Measurements from ENCODE around the gene ADCY7.
"Not testable (repeated sequence)": the region's sequence is repeated elsewhere in the genome, so short reads cannot be mapped to it uniquely, and the experiment has no call there.

ADCY7 gene

DNA sequence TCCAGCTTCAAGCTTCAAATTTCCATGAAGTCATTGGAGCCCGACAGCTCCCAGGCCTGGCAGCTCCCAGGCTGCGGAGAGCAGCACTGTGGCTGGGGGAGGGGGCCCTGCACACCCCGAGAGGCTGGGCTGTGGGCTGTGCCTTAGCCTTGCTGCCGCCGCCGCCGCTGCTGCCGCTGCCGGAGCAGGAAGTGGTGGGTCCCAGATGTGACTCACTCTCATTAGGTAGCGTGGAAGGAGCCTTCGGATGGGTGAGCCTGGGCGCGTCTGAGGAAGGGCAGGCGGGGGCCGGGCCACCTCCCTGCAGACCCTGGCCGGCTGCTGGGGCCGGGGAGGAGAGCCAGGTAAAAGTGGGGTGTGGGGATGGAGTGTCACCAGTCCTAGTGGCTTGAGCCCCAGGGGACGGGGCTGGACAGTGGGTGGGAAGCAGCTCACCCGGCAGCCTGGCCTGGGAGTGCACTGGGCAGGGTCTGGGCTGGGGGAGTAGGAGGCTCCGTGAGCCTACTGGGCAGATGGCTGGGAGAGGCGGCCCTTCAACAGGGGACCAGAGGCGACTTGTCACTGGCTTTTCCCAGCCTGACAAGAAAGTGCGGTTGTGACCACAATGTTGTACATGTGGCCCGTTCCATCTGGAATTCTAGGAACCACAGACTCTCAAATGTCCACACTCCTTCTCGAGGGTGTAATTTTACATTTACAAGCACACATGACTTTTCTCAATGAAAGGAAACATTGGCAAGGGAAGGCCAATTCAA lies at the start of gene ADCY7:
TSS of gene ADCY7 (plus strand) at position 215 of the 755 bp plus-strand sequence. CDS start 21,629 bp downstream, outside the sequence.
- DNase-seq (ENCODE audit: low read depth, low spot score) = peak; percentile 93

DNA sequence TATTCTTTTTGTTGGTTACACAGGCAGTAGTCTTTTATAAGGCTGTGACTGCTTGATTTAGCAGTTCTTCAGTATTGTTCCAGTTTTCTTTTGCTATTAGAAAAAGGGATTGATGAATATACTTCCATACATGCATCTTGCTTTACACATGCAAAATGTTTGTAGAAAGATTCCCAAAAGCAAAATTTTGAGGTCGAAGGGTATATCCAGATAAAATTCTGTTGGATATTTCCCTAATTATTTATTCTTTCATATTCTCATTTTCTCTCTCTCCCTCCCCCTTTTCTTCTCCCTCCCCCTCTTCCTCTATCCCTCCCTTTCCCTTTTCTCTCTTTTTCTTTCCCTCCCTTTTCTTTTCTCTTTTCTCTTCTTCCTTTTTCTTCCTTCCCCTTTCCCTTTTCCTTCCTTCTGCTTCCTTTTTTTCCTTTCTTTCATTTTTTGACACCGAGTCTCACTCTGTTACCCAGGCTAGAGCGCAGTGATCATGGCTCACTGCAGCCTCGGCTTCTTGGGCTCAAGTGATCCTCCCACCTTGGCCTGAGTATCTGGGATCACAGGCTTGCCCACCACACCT lies 46.9 kb upstream of the ADCY7 start:
- no peak for DNase-seq (ENCODE audit: low read depth, low spot score)

DNA sequence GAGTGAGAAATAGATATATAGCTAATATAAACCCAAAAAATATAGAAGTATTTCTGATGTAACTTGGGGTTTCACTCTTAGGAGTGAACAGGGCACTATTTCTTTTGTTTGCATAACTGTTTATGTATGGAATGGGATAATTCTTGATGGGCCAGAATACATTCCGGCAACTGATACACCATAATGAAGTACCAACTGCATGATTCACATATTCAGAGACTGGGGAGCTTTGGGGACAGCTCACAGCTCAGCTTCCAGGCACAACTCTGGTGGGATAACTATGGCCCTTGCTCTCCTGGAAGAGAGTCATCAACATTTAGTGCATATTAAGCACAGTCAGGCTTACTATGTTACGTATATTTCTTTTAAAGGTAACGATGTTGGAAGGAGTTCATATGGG lies 42.1 kb upstream of the ADCY7 start:
- DNase-seq (ENCODE audit: low read depth, low spot score) = no peak

DNA sequence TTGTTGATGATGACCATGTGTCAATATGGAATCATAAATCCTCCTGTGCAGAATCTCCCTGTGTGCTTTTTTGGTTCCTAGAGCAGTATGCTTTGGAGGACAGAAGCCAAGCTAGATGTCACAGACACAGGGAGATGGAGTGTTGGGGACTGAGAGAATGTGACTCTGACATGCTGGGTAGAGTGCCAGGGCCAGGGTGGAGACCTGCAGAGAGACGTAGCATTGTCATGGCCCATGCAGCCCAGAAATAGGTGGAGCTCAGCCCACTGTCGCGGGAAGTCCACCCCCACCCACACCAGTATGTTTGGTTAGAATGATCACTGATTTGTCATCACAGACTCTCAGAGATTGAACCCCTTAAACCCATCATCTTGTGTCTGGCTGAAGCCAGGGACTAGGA lies 39.2 kb upstream of the ADCY7 start:
- no peak for DNase-seq (ENCODE audit: low read depth, low spot score)

DNA sequence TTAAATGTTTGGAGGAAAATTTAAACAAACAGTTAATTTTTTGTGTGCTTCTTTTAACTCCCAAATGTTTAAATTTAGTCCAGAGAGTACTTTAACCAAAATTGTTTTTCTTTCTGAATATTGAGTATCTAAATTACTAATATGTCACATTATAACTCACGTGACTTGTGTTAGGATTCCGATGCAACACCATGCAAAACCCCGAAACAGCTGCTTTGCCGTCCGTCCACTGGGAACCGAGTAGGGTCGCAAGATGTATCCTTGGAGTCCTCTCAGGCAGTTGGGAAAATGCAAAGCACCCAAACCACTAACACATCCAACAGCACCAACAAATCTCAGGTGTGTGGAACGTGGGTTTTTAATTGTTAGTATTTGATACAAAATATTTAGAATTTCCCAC lies 38.7 kb upstream of the ADCY7 start:
- DNase-seq (ENCODE audit: low read depth, low spot score) = no peak

DNA sequence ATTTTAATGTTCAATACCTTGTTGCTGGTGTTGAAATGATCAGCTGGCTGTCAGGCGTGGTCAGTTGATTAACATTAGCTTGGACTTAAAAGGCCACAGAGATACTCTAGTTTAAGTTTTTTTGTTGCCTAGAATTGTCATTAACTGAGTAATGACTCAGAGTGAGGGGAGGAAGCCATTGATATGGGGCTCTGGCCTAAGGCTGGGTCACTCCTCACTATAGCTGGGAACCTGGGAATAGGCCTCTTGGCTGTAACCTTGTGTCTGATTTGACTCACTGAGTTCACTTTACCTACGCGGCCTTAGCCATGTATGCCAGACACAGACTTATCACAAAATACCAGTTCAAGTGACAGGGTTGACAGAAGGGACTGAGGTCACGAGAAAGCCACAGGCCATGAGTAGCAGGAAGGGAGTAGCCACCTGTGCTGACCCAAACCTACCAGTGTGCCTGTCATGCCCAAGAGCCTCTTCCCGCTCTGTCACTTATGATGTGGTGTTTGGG lies 37.9 kb upstream of the ADCY7 start:
- no peak for DNase-seq (ENCODE audit: low read depth, low spot score)

DNA sequence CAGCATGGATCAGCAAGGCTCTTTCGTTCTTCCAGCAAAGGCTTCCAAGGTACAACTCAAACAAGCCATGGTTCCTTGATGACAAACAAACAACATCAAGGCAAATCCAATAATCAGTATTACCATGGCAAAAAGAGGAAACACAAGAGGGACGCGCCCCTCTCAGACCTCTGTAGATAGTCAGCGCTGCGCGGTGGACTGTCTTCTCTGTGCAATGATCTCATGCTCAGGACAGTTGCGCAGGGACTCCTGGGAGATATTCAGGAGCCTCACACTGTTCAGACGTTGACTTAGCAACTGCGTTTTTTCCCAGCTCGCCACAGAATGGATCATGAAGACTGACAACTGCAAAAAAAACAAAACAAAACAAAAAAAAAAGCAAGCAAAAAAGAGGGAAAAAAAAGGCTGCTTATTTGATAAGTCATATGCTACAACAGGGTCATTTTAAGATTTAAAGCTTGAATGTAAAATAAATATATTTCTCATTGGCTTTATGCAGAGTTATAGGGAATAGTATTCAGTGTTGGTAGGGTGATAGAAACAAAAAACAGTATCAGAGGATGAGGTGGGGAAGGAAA lies 37.1 kb upstream of the ADCY7 start:
- no peak for DNase-seq (ENCODE audit: low read depth, low spot score)

DNA sequence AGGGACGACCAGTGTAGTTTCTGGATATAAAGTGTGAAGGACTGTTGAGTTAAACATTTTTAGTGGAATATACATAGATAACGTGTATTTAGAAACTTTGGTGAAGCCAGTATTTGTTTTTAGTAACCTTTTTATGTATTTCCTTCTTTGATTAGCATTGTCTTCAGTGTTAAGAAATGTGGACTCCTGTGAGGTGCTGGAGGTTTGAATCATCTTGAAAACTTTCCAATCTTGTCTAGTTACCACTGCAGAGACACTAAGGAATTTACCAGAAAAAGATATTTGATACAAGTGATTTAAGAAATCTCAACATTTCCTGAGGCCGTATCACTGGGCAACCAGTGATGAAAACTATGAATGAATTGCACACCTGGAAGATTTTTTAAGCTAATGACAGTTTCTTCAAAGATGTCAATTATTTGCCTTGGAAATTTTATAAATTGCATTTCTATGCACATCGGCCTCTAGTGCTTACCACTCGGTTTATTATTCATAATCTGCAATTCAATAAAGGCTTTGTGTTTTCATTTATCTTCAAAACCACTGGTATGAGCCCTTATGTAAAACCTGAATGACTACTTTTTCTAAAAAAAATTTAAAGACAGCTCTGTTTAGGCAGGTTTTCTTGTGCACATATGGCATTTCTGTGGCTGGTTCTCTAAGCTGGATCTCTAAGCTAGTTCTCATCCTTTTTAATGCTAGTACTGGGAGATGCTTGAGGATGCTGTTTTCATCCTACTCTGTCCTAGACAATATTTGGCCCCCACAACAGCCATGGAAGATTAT lies 31.4 kb upstream of the ADCY7 start:
- peak; percentile 40 for DNase-seq (ENCODE audit: low read depth, low spot score)

DNA sequence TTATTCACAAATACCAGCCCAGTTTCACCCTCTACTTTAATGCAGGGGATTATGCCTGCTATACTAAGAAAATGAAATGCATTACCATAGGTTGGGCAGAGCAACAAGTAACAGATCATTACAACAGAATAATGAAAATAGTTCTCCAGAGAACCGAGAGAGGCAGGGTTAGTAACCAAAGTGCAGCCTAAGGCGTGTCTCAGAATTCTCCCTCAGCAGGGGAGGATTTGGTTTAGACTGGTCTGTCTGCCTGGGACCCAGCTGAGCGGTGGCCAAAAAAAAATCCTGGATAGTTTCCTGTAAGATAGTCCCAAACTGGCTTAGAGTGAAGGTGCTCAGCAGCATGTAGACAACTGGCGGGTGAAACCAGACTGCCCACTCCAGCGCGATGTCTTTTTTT lies 30.8 kb upstream of the ADCY7 start:
- DNase-seq (ENCODE audit: low read depth, low spot score) = peak; percentile 36

DNA sequence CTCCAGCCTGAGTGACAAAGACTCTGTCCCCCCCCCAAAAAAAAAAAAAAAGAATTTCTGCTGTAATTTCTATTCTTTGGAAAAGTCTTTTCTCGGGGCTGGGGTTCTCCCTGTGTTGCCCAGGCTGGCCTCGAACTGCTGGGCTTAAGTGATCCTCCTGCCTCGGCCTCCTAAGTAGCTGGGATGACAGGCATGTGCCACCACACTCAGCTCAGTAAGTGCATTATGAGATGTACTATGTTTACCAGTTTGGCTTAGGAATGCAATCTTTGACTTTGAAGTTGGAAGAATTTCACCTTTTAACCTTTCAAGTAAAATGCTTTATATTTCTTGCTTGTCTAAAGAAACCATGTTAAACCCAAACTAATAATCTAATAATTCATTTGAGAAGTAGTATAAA lies 28.0 kb upstream of the ADCY7 start:
- no peak for DNase-seq (ENCODE audit: low read depth, low spot score)

DNA sequence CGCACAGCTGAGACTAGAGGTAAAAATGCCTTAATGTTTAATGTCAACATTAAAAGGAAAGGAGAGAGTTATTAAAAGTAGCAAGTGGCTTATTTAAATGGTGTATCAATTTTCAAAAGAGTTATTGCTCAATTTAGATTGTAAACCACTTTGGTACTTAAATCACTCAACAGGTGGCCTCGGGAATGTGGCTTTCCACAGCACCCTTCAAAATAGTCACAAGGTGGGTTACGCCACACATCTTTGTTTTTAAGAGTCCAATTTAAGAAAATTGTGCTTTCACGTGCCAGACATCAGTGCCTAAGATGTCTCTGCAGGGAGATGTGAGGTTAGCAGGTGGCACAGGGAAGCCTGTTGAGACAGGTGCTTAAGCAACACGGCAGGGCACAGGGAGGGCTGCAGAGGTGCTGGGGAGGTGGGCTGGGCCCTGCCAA lies 27.5 kb upstream of the ADCY7 start:
- no peak for DNase-seq (ENCODE audit: low read depth, low spot score)

DNA sequence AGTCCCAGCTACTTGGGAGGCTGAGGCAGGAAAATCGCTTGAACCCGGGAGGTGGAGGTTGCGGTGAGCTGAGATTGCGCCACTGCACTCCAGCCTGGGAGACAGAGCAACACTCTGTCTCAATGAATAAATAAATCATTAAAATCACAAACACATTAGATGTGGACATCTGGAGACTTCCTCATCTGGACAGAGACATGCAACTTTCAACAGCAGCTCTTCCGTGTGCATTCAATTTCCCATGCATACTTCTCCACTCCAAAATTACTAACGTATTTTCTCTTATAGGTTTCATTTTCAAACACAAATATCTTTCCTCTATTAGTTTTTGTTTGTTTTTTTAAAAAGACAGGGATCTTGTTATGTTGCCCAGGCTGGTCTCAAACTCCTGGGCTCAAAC lies 23.3 kb upstream of the ADCY7 start:
- not testable (repeated sequence) for DNase-seq (ENCODE audit: low read depth, low spot score)

DNA sequence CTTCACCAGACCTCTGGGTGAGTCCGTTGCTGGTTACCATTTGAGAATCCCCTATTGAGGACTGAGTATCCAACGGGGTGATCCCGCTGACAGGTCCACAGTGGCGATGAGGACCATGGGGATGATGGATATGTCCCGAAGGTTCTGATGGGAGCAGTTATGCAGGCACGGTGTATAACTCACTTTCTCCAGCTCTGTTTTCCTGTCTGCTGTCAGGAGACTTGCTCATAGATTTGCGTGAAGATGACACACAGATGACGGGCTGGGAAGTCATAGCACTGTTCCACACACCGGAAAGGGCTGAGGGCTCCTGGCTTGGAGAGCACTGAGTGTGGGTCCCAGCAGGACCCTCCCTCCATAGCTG lies 22.2 kb upstream of the ADCY7 start:
- DNase-seq (ENCODE audit: low read depth, low spot score) = no peak

DNA sequence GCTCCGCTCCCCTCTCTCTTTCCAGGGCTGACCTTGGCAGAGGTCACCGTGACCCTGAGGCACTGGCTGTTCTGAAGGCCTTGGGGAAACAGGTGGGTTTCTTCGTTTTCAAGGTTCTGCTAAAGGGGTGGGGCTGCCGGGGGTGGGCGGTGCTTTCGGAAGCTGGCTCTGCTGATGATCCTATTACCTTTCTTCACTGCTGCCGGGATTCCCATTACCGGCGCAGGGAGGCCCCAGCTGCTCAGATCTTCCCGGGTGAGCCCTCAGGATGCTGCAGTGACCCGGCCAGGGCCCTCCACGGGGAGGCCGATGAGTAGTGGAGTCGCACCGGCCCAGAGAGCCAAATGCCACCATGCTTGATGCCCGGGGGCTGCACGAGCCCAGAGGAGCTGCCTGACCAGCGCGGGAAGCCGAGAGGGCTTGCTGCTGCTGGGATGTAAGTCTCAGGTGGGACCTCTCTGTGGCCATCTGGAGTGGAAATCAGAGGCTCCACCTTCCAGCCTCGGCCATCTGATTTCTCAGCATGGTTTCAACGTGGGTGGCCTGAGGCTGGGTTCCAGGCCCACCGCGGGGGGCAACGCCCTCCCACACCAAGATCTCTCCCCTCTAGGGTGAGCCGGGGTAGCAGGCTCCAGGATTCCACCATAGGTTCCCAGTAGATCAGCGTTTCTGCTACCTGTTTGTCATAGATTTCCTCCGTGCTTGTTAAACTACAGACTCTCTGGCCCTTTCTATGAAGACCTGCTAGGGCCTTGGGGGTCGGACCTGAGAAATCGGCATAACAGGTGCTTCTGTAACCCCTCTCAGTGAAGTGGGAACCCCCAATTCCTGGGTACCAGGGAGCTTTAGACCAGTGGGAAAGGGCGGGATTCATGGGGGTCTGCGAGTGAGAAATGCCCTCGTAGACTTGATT lies 21.6 kb upstream of the ADCY7 start:
- DNase-seq (ENCODE audit: low read depth, low spot score) = no peak

DNA sequence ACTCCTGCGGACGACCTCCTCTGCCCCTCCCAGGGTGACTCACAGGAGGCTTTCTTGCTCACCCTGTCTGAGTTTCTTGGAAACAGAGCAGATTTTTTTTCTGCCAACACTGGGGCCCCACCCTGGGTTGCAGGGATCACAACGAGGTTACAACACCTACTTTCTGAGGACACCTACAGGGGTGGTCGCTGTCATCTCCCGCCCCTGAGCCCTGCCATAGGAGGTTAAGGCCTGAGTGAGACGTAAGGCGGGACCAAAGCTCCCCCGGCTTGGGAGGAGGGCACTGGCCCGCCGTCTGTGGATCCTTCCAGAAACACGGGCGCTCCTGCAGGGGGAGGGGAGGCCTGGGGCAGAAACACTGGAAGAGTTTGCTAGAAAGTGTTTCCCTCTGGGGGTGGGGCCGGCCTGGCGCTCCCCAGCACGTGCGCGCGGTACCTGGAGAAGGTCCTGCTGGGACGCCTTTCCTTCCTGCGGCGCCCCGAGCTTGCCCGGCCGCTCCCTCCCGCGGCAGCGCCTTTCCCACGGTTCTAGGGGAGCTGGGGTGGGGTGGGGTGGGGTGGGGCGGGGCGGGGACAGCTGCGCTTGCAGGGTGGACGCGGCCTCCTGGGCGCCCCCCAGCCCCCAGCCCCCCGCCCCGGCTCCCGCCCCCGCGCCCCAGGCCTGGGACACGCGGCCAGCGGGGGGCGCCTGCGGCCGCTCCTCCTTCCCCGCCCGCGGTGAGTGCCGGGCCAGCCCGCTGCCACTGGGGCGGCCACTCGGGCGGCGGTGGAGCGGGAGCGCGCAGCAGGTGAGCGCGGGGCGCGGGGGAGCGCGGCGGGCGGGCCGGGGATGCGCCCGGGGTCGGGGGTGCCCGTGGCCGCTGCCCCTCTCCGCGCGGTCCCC lies 20.7 kb upstream of the ADCY7 start:
- DNase-seq (ENCODE audit: low read depth, low spot score) = peak; percentile 65

DNA sequence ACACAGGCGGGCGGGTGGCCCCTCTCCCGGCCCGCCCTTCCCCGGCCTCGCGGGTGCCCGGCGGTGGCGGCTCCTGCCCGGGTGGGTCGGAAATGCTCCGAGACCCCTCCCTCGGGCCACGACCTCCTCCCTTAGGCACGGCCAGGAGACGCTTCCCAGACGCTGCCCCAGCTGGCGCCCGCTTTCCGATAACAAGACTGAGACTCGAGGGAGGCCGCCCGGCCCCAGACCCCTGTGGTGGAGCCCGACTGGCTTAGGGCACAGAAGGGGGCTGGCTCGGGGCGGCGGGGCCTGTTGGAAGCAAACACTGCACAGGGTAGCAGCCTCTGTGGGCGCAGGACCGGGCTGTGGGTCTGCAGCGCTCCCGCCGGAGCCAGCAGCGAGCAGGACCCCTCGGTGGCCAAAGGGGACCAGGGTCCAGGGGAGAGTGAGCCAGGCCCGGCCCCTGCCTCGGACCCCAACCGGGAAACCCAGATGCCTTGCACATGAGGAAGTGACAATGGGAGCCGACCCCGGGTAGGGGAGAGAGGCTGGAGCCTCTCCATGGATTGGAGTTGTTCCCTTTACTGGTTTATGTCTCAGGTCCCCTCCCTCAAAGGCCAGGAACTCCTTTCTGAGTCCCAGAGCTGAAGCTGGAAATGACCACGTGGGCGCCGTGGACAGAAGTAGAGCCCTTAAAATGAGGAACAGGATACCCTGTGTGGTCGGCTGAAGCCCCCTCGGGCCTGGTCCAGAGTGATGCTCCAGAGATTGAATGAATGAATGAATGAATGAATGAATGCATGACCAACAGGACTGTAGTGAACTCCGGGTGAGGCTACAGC lies 19.8 kb upstream of the ADCY7 start:
- DNase-seq (ENCODE audit: low read depth, low spot score) = peak; percentile 43

DNA sequence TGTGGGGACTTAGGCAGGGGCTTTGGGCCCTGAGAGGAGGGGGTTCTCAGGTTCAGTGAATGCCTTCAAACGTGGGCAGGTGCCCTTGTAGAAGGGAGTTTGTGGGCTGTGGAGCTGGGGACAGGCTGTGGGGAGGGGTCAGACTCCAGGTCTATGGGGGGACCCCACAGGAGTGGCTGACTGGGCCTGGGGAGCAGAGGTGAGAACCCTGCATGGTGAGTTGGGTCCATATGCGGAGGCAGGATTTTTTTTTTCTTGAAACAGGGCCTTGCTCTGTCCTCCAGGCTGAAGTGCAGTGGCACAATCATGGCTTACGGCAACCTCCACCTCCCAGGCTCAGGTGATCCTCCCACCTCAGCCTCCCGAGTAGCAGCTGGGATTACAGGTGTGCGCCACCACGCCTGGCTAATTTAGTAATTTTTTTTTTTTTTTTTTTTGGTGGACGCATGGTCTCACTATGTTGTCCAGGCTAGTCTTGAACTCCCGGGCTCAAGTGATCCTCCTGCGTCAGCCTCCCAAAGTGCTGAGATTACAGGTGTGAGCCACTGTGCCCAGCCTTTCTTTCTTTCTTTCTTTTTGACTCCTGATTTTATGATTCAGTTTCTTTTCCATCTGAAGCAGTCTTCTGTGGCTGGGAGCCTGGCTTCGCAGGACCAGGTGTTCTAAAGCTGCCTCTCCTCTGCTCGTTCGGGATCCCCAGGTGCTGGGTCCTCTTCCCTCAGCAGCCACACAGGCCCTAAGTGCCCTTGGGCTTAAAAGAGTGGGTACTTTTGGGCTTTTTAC lies 19.0 kb upstream of the ADCY7 start:
- no peak for DNase-seq (ENCODE audit: low read depth, low spot score)

DNA sequence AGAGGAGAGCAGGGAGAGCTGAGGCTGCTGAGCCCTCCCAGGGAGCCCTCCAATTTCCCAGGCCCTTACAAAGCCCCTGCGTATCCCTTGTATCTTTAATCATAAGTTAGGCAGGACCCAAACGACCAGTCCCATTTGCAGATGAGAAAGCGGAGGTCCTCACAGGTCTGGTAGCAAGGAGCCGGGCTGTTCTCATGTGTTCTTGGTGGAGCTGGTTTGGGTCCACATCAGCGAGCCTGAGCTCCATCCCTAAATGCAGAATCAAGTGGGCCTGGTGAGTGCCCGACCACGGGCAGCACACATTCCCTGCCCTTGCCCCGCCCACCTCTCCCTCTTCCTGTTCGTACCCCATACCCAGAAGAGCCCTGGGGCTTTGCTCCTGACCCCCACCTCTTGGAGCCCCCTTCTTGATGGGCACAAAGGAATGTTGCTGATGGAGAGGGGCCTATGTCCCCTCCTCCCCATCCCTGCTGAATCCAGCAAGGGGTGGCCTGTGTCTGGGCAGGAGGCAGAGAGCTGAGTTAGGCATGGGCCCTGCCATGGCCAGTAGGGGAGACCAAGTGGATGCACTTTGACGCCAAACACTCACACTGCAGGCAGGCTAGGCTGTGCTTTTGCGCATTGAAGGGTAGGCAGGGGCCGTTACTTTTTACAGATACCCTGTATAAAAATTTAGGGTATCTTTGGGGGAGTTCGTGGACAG lies 18.3 kb upstream of the ADCY7 start:
- DNase-seq (ENCODE audit: low read depth, low spot score) = no peak
